Activated naive CD4-positive, alpha-beta T cell treated with anti-CD3 and anti-CD28 coated beads, Interleukin-2, amount 50 U/mL, for 24 hours (primary cell): ENCODE results near the gene MAP2K1.
A peak's percentile ranks its signal among the peaks of the same experiment; 100 is the strongest.

Experiments used
- H3K27ac Mint-ChIP-seq: one replicate; pipeline ENCODE4 v1.8.0; 2021; ENCODE audit warnings: mild to moderate bottlenecking, mixed read lengths
- H3K27me3 Mint-ChIP-seq: one replicate; pipeline ENCODE4 v1.8.0; 2021; ENCODE audit warnings: mixed read lengths
- H3K36me3 Mint-ChIP-seq: one replicate; pipeline ENCODE4 v1.8.0; 2021; ENCODE audit warnings: mixed read lengths
- H3K4me1 Mint-ChIP-seq: one replicate; pipeline ENCODE4 v1.8.0; 2021; ENCODE audit warnings: mixed read lengths
- H3K4me3 Mint-ChIP-seq: one replicate; pipeline ENCODE4 v1.8.0; 2021; ENCODE audit warnings: mild to moderate bottlenecking, mixed read lengths
- H3K9me3 Mint-ChIP-seq: one replicate; pipeline ENCODE4 v1.8.0; 2021; ENCODE audit warnings: mixed read lengths

Gene MAP2K1

DNA sequence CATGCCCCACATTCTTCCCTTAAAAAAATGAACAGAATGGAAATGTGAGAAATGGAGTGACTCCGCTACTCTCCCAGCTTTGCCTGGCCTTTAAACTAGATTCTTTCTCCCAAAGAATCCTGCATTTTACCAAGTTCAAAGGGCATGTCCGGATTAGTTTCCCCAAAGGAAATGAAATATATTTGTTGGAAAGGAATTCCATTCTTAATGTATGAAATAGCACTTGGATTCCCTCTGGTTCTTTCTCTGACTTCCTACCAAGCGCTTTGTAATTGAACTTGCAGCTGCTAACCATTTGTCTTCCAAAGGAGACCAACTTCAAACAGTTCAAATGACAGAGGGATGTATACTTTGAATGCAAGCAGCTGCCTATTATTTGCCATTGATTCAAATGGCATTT lies 18.9 kb downstream of the MAP2K1 start:
- Mint-ChIP-seq H3K36me3 (peaks cover 10% of the 10 kb centered on the region), H3K4me1 (peaks cover 94% of the 10 kb centered on the region), H3K27ac (no peak overlapping the region)

DNA sequence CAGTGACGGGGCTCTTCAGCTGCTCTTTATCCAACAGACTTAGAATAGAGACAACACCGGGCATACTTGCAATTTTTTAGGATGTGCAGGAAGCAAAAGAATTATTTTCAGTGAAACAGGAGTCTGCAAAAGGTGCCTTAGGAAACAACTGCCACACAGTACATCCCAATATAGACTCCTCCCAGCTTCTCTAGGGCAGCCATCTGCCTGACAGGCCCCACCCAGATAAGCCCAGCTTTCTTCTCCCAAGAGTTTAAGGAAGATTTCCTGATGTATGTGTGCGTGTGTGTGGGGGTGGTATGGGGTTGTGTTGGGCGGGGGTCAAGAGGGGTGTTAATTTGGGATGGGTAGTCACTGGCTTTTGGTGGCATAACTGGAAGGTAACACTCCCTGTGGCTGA lies 21.5 kb downstream of the MAP2K1 start:
- H3K9me3 Mint-ChIP-seq: no peaks in the 10 kb centered on the region
- peak overlapping the region; percentile 14 for H3K27ac Mint-ChIP-seq
- peaks cover 90% of the 10 kb centered on the region for H3K4me1 Mint-ChIP-seq
- peaks cover 10% of the 10 kb centered on the region for H3K36me3 Mint-ChIP-seq
- H3K4me3 Mint-ChIP-seq: no peak overlapping the region
- H3K27me3 Mint-ChIP-seq: no peaks in the 10 kb centered on the region

More for the DNA sequence above, 18.9 kb downstream of the MAP2K1 start:
- no peaks in the 10 kb centered on the region for H3K27me3 Mint-ChIP-seq
- no peak overlapping the region for H3K4me3 Mint-ChIP-seq
- no peaks in the 10 kb centered on the region for H3K9me3 Mint-ChIP-seq

DNA sequence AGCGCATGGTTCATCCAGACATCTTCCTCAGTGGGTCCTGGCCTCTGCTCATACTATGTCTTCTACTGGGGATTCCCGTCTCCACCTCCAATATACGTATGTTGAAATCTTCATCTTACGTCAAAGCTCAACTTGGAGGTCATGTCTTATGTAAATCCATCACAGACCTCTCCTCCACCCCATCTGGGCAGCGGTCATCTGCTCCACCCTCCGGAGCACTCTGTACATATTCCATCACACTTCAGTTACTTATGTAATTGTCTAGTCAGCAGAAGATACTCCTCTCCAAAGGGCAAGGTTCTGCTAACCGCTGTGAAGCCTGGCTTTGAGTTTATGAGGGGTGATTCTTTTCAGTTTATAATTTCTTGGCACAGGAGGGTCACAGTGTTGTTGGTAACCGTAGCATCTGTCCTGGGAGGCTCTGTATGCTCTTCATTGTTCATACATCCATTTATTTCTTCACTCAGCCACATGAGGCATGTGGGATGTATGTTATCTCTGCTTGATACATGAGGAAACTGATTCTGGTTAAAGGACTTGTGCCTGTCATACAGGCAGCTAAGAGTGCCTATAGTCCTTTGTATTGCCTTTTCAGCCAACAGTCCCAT lies 22.1 kb downstream of the MAP2K1 start:
- H3K9me3 Mint-ChIP-seq: no peaks in the 10 kb centered on the region
- no peaks in the 10 kb centered on the region for H3K27me3 Mint-ChIP-seq
- H3K4me1 Mint-ChIP-seq: peaks cover 90% of the 10 kb centered on the region
- H3K36me3 Mint-ChIP-seq: peaks cover 10% of the 10 kb centered on the region
- H3K27ac Mint-ChIP-seq: no peak overlapping the region
- H3K4me3 Mint-ChIP-seq: no peak overlapping the region

DNA sequence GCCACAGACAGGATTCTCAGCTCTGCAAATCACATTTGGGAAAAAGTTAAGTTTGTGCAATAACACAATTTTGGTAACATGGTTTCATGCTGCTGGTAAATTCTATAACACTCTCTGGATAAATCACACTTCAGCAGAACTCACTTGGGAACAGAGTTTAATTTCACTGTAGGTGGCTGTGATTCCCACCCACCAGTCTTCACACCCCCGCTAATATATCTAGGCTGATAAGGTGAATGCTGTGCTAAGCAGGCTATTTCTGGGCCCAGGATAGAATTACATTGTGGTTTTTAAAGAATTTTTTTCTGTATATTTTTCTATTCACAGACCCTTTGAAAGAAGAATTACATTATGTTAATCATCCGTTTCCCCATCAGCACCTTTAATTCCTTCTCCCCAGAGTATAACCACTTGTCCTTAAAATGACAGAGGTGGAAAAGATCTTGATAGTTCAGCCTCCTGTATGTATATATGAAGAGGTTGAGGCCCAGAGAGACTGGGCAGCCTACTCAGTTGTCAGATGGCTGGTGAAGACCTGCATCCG lies 22.9 kb downstream of the MAP2K1 start:
- H3K9me3 Mint-ChIP-seq: no peaks in the 10 kb centered on the region
- peaks cover 11% of the 10 kb centered on the region for H3K36me3 Mint-ChIP-seq
- no peaks in the 10 kb centered on the region for H3K27me3 Mint-ChIP-seq
- peak overlapping the region; percentile 71 for H3K4me3 Mint-ChIP-seq
- peaks cover 87% of the 10 kb centered on the region for H3K4me1 Mint-ChIP-seq
- H3K27ac Mint-ChIP-seq: peak overlapping the region; percentile 81

GRCh38 chr15:66411190-66411589 lies 24.5 kb downstream of the MAP2K1 start:
- peaks cover 14% of the 10 kb centered on the region for H3K36me3 Mint-ChIP-seq
- peak overlapping the region; percentile 75 for H3K4me3 Mint-ChIP-seq
- peaks cover 90% of the 10 kb centered on the region for H3K4me1 Mint-ChIP-seq

DNA sequence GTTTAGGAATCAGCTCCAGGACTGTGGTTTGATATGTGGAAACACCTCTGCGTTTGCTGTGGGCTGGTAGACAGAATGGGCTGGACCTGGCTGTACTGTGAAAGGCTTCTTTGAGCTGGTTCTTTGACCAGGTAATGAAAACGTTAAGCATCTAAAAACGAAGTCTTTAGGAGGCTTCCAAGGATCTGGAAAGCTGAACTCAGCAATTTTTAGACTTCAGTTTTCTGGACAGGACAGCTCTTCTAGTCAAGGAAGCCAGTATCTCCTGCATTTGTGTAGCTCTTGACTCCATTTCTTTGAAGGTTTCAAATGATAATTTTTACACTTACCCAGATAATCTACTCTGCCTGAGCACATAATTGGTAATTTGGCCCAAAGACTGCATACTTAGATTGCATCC lies 25.5 kb downstream of the MAP2K1 start:
- peaks cover 11% of the 10 kb centered on the region for H3K36me3 Mint-ChIP-seq
- peak overlapping the region; percentile 30 for H3K27ac Mint-ChIP-seq
- H3K4me1 Mint-ChIP-seq: peaks cover 90% of the 10 kb centered on the region
- no peaks in the 10 kb centered on the region for H3K9me3 Mint-ChIP-seq
- no peaks in the 10 kb centered on the region for H3K27me3 Mint-ChIP-seq
- H3K4me3 Mint-ChIP-seq: peak overlapping the region; percentile 11

More at GRCh38 chr15:66411190-66411589, 24.5 kb downstream of the MAP2K1 start:
- peak overlapping the region; percentile 80 for H3K27ac Mint-ChIP-seq
- H3K9me3 Mint-ChIP-seq: no peaks in the 10 kb centered on the region
- H3K27me3 Mint-ChIP-seq: no peaks in the 10 kb centered on the region

GRCh38 chr15:66413579-66413978 lies 26.9 kb downstream of the MAP2K1 start:
- H3K4me1 Mint-ChIP-seq: peaks cover 86% of the 10 kb centered on the region
- no peaks in the 10 kb centered on the region for H3K27me3 Mint-ChIP-seq
- H3K36me3 Mint-ChIP-seq: peaks cover 9% of the 10 kb centered on the region
- H3K4me3 Mint-ChIP-seq: peak overlapping the region; percentile 15
- H3K27ac Mint-ChIP-seq: no peak overlapping the region
- H3K9me3 Mint-ChIP-seq: no peaks in the 10 kb centered on the region

DNA sequence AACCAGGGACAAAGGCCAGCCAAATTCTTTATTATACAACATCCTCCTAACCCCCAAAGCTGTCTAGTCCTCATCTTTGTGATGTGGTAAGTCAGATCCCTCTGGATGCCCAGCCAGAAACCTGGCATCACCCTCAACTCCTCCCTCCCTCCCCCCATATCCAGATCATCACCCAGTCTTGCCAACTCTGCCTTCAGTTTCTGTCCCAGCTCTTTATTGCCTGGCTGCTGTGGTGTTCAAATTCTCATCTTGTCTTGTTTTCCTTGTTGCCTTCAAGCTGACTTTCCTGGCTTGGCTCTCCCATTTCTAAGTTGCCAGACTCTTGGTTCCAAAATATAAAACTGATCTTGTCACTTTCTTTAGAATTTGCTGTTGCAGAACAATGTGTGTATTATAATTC lies 28.6 kb downstream of the MAP2K1 start:
- Mint-ChIP-seq H3K27me3 (no peaks in the 10 kb centered on the region), H3K4me1 (peaks cover 77% of the 10 kb centered on the region), H3K4me3 (no peak overlapping the region), H3K27ac (peak overlapping the region; percentile 19), H3K36me3 (peaks cover 6% of the 10 kb centered on the region), H3K9me3 (no peaks in the 10 kb centered on the region)

DNA sequence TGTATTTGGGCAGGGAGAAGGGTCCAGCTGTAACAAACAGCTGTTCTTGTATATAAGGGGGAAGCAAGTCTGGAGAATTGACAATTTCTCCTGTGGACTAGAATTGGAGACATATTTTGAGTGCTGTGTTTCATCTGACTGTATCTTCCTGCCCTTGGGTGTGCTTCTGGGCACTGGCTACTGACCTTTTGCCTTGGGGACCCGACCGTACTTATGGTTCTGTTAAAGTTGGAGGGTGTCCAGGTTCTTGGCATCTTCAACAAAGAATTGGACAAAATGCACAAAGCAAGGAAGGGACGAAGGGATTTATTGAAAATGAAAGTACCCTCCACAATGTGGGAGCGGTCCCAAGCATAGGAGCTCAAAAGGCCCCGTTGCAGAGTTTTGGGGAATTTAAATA lies 31.0 kb downstream of the MAP2K1 start:
- Mint-ChIP-seq H3K4me3 (no peak overlapping the region), H3K4me1 (peaks cover 70% of the 10 kb centered on the region), H3K36me3 (peaks cover 6% of the 10 kb centered on the region), H3K9me3 (no peaks in the 10 kb centered on the region), H3K27ac (no peak overlapping the region), H3K27me3 (no peaks in the 10 kb centered on the region)

- Mint-ChIP-seq H3K4me3 (no peak overlapping the region), H3K4me1 (peaks cover 64% of the 10 kb centered on the region), H3K27ac (no peak overlapping the region), H3K9me3 (no peaks in the 10 kb centered on the region), H3K27me3 (no peaks in the 10 kb centered on the region), H3K36me3 (peaks cover 6% of the 10 kb centered on the region)
Observed at GRCh38 chr15:66419471-66419870, 32.8 kb downstream of the MAP2K1 start.

GRCh38 chr15:66422347-66422746 lies 35.6 kb downstream of the MAP2K1 start:
- Mint-ChIP-seq H3K9me3 (no peaks in the 10 kb centered on the region), H3K27me3 (no peaks in the 10 kb centered on the region), H3K4me1 (peaks cover 62% of the 10 kb centered on the region), H3K4me3 (no peak overlapping the region), H3K27ac (no peak overlapping the region), H3K36me3 (peaks cover 6% of the 10 kb centered on the region)

DNA sequence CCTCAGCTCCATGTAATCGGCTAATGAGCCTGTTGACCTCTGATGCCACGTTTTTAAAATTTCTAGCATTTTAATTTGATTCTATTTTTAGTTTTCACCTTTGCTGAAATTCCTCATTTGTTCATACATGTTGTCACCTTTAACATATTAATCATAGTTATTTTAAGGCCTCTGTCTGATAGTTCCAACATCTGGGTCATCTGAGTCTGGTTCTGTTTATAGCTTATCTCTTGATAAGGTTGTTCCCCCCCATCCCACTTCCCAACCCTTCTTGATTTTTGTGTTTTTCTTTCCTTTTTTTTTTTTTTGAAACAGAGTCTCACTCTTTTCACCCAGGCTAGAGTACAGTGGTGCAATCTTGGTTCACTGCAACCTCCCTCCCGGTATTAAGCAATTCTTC lies 36.4 kb downstream of the MAP2K1 start:
- H3K4me1 Mint-ChIP-seq: peaks cover 54% of the 10 kb centered on the region
- H3K36me3 Mint-ChIP-seq: peaks cover 6% of the 10 kb centered on the region
- no peaks in the 10 kb centered on the region for H3K27me3 Mint-ChIP-seq
- H3K9me3 Mint-ChIP-seq: no peaks in the 10 kb centered on the region
- H3K4me3 Mint-ChIP-seq: no peak overlapping the region
- H3K27ac Mint-ChIP-seq: no peak overlapping the region

DNA sequence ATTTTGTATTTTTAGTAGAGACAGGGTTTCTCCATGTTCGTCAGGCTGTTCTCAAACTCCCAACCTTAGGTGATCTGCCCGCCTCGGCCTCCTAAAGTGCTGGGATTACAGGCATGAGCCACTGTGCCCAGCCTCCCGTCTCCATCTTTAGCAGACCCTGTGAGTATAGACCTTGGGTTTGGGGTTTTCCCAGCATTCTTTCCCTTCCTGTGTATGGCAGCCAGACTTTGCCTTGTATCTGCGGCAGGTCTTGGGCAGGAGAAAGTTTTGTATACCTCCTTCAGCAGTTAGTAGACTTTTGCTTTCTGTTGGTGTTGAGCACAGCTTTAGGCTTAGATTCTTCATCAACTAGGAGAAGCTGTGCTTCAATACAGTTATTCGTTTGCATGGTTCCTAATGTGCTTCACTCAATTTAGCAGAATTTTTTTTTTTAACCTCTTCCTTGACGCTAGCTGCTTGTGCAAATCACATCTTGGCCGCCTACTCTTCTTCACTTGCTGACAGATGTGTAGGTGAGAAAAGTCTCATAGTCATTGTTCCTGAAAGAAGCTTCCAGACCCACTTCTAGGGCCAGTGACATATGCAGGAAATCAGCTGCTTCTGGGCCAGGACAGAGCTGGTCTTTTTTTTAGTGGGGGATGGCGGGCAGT lies 38.4 kb downstream of the MAP2K1 start:
- peaks cover 9% of the 10 kb centered on the region for H3K36me3 Mint-ChIP-seq
- H3K4me1 Mint-ChIP-seq: peaks cover 57% of the 10 kb centered on the region
- H3K27me3 Mint-ChIP-seq: no peaks in the 10 kb centered on the region
- no peaks in the 10 kb centered on the region for H3K9me3 Mint-ChIP-seq
- H3K27ac Mint-ChIP-seq: peak overlapping the region; percentile 89
- peak overlapping the region; percentile 24 for H3K4me3 Mint-ChIP-seq

GRCh38 chr15:66425837-66426236 lies 39.1 kb downstream of the MAP2K1 start:
- Mint-ChIP-seq H3K27me3 (no peaks in the 10 kb centered on the region), H3K4me1 (peaks cover 64% of the 10 kb centered on the region), H3K4me3 (no peak overlapping the region), H3K9me3 (no peaks in the 10 kb centered on the region), H3K36me3 (peaks cover 9% of the 10 kb centered on the region), H3K27ac (peak overlapping the region; percentile 89)

DNA sequence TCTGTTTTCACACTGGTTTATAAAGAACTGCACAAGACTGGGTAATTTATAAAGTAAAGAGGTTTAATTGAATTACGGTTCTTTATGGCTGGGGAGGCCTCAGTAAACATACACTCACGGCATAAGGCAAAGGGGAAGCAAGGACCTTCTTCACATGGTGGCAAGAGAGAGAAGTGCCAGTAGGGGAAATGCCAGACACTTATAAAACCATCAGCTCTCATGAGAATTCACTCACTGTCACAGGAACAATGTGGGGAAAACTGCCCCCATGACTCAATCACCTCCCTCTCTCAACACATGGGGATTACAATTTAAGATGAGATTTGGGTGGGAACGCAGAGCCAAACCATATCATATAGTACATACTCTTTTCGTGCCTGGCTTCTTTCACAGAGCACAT lies 42.4 kb downstream of the MAP2K1 start:
- H3K9me3 Mint-ChIP-seq: no peaks in the 10 kb centered on the region
- no peaks in the 10 kb centered on the region for H3K27me3 Mint-ChIP-seq
- peaks cover 9% of the 10 kb centered on the region for H3K36me3 Mint-ChIP-seq
- no peak overlapping the region for H3K27ac Mint-ChIP-seq
- H3K4me3 Mint-ChIP-seq: no peak overlapping the region
- peaks cover 74% of the 10 kb centered on the region for H3K4me1 Mint-ChIP-seq

DNA sequence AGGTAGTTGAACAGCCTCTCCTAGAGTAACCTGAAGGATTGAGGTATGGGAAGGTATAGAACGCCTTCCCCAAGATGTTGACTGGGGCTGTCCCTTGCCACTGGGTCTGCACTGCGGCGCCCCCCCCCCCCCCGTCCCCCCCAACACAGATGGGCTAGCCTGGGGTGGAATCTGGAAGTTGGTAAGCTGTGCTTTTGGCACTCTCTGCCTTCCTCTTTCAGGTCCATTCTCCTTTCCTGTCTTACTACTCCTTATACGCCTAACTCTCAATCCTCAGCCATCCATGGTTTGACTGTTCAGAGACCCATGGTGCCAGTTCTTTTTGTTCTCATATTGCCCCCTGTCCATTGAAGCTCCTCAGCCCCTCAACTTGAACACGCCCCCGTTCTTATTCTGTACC lies 42.8 kb downstream of the MAP2K1 start:
- H3K4me3 Mint-ChIP-seq: no peak overlapping the region
- no peaks in the 10 kb centered on the region for H3K9me3 Mint-ChIP-seq
- peak overlapping the region; percentile 14 for H3K27ac Mint-ChIP-seq
- no peaks in the 10 kb centered on the region for H3K27me3 Mint-ChIP-seq
- peaks cover 6% of the 10 kb centered on the region for H3K36me3 Mint-ChIP-seq
- H3K4me1 Mint-ChIP-seq: peaks cover 74% of the 10 kb centered on the region
